GM18511 (cell line): Measurements from ENCODE around the gene INPP1.

Experiments
- ATAC-seq: cut with Tn5 transposase; IDR thresholded peaks from one replicate; pipeline ENCODE4 v1.9.1; 2021; ENCODE audit warnings: mild to moderate bottlenecking, moderate library complexity; ENCODE audit not compliant: unreplicated experiment

INPP1 gene

GRCh38 chr2:190360965-190361364 lies 17.6 kb downstream of the INPP1 start:
- ATAC-seq = no peak

DNA sequence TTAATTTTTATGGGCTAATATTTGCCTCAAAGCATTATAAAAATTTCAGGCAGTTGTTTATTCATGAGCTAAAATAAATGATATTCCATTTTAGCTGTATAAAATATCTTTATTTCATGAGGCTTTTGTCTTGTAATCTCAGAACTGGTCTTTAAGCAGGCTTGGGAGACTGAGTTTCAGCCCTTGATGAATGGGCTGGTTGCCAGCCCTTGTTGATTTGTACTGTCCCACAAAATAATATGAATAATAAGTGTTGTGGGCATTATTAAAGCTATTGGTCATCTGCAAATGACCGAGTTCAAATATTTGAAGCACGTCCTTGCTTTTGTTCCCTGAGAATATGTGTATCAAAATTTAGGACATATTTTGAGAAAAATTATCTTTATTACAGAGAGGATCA lies 18.2 kb downstream of the INPP1 start:
- no peak for ATAC-seq

DNA sequence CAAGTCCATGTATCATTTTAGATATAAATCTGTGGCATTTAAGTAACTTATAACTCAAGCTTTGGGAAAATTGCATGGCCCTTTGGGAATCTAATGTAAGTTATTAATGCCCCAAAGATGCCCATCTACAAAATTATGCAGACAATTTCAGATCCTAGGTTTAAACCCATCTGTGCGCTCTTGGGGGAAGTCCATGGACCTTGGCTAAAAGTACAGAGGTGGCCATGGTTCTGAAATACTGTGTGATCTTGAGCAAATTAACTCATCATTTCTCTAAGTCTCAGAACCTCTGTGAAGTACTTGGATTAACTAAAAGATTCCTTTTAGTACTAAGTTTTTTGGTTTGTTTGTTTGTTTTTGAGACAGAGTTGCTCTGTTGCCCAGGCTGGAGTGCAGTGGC lies 19.5 kb downstream of the INPP1 start:
- ATAC-seq = no peak

DNA sequence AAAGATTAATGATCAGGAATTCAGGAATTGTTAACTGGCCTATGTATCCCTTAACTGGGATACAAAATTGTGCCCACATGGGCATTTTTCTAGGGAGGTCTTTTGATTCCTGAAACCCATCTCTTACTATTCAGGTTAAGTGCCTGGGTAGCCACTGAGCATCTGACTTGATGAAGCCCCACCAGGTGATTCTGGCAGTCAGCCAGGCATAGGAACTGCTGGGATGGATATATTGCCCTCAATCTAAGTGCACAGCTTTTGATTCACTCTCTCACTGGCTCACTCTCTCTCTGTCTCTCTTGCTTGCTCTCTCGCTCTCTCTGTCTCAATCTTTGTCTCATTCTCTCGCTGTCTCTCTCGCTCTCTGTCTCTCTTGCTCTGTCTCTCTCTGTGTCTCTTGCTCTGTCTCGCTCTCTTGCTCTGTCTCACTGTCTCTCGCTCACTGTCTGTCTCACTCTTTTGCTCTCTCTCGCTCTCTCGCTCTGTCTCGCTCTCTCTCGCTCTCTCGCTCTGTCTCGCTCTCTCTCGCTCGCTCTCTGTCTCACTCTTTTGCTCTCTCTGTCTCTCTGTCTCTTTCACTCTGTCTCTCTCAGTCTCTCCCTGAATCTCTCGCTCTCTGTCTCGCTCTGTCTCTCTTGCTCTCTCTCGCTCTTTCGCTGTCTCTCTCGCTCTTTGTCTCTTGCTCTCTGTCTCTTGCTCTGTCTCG lies 22.3 kb downstream of the INPP1 start:
- no peak for ATAC-seq

GRCh38 chr2:190366248-190366753 lies 22.9 kb downstream of the INPP1 start:
- no peak for ATAC-seq

- no peak for ATAC-seq
Measured at GRCh38 chr2:190367091-190367490, 23.7 kb downstream of the INPP1 start.

GRCh38 chr2:190369635-190370034 lies 26.2 kb downstream of the INPP1 start:
- no peak for ATAC-seq

DNA sequence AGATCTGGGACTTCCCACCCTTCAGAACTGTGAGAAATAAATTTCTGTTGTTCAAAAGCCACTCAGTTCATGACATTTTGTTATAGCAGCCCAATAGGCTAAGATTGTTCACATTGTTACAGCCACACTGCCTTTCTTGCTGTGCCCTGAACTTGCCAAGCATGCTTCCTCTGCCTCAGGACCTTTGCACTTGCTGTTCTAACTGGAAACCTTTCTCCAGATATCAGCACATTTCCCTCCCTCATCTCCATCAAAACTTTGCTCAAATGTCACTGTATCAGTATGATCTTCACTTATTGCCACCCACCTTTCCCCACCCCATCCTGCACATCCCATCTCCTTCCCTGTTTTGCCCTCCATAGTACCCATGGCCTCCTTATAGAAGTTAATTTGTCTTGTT lies 32.7 kb downstream of the INPP1 start:
- ATAC-seq = no peak

GRCh38 chr2:190376591-190377245 lies 33.3 kb downstream of the INPP1 start:
- no peak for ATAC-seq

DNA sequence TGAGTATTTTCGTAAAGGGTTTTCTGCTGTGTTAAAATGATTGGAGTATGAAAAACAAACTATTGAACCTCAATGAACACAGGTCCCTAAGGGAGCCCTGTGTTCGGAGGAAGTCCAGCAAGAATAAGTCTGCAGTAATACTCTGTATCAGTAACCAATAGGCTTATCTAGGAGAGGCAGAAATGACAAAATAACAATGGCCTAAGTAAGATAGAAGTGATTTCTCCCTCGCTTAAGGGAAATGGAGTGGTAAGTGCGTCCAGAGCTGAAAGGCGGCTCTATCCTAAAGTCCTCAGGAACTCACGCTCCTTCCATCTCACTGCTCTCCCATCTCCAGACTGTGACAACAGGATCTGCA lies 35.5 kb downstream of the INPP1 start:
- no peak for ATAC-seq

DNA sequence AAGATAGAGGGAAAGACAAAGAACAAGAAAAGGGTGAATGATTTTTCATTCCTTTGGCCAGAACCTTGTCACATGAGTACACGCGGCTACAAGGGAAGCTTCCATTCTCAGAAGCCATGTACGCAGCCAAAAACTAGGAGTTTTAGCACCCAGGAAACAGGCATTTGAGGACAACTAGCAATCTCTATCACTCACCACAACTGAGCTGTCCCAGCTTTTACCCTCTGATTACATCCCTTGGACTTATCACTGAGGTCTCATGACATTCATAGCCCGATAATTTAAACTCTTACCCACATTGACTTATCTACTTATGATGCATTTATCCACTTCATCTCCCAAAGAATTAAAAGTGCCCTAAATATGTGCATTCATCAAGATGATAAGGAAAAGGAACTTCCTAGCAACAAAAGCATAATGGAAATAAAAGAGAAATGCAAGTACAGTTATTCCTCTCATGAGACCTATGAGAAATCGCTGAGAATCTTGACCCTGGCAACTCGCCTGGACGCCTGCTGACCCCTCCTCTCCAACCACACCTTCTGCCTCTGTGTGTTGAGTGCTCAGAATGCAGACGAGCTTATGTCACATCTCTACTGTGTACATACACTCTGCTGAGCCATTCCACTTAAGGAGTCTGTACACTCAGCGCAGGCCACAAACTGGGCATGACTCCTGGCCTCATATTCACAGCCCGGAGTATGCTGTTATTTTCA lies 36.0 kb downstream of the INPP1 start:
- ATAC-seq = no peak

GRCh38 chr2:190380962-190381412 lies 37.6 kb downstream of the INPP1 start:
- no peak for ATAC-seq

- peak; percentile 95 for ATAC-seq
Measured at GRCh38 chr2:190382851-190383250, 39.5 kb downstream of the INPP1 start.

GRCh38 chr2:190387422-190387821 lies 44.0 kb downstream of the INPP1 start:
- no peak for ATAC-seq

DNA sequence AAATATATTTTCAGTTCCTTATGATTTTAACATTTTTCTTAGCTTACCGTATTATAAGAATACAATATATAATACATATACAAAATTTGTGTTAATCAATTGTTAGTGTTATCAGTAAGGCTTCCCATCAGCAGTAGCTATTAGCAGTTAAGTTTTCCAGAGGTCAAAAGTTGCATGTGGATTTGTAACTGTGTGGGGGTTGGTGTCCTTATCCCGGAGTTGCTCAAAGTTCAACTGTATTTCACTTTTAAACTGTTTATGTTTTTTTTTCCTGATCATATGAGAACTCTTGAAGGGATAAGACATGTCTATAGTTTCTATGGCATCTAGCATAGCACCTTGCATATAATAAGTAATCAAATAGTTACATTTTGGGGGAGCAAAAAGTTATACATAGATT lies 52.9 kb downstream of the INPP1 start:
- no peak for ATAC-seq

DNA sequence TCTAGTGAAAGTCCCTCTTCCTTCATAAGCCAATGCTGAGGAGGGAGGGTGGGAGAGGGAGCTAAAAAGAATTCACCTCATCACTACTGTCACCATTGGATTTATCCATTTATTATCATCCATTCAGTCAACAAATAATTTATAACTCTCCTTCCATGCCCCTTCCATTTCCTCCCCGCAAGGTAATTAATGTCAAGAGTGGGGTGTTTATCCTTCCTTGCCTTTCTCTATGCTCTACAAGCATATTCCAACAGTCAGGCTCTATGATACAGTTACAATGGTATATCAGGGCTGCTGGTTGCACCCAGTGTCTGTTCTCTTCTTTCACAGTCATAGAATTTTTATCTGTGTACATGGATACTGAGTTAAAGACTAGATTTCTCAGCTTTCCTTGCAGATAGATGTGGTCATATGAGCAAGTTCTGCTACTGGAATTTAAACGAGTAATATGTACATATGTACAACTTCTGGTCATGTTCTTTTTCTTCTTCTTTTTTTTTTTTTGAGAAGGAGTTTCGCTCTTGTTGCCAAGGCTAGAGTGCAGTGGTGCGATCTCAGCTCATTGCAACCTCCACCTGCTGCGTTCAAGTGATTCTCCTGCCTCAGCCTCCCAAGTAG lies 59.7 kb downstream of the INPP1 start:
- no peak for ATAC-seq

GRCh38 chr2:190404487-190404886 lies 61.1 kb downstream of the INPP1 start:
- no peak for ATAC-seq

GRCh38 chr2:190405070-190405469 lies 61.7 kb downstream of the INPP1 start:
- ATAC-seq = no peak

DNA sequence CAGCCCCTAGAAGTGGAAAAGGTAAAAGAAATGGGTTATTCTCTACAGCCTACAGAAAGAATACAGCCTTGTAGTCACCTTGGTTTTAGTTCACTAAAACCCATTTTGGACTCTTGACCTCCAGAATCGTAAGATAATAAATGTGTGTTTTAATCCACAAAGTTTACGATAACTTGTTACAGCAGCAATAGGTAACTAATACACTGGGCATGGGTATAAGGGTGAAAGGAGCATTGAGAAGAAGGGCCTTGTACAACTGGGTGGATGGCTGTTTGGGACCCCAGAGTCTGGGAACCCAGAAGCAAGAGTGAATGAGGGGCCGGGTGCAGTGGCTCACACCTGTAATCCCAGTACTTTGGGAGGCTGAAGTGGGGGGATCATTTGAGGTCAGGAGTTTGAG lies 62.6 kb downstream of the INPP1 start:
- no peak for ATAC-seq

GRCh38 chr2:190406805-190407204 lies 63.4 kb downstream of the INPP1 start:
- no peak for ATAC-seq

GRCh38 chr2:190407246-190407661 lies 63.9 kb downstream of the INPP1 start:
- ATAC-seq = no peak
